Activated CD4-positive, CD25-positive, alpha-beta regulatory T cell (primary cell): ENCODE measurements around the gene EGFR.
A peak's percentile ranks its signal among the peaks of the same experiment; 100 is the strongest.

Source experiments
- DNase-seq, 4 experiments: peaks; one replicate each; lab custom pipeline; 2025; lab: John Stamatoyannopoulos, UW

Gene EGFR

GRCh38 chr7:55249332-55249731 is 230.5 kb downstream of the EGFR start:
- DNase-seq, result no peak

DNA sequence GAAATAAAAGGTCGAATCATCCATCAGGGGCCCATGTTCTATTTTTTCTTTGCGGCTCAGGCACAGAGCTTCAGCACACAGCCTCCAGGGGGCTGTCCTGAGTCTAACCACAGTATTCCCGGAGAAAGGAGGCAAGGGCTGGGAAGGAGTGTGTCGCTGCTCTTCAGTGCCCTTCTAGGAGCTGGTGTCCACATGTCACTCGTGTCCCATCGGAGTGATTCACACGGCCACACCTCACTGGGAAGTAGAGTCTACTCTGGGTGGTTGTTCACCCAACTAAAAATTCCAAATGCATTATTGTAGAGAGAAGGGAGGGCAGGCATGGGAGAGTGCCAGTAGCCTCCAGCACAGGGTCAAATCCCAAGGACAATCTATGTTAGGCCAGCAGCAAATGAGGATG is 231.5 kb downstream of the EGFR start:
- DNase-seq, result no peak

GRCh38 chr7:55251313-55251712 is 232.5 kb downstream of the EGFR start:
- no peak for DNase-seq

DNA sequence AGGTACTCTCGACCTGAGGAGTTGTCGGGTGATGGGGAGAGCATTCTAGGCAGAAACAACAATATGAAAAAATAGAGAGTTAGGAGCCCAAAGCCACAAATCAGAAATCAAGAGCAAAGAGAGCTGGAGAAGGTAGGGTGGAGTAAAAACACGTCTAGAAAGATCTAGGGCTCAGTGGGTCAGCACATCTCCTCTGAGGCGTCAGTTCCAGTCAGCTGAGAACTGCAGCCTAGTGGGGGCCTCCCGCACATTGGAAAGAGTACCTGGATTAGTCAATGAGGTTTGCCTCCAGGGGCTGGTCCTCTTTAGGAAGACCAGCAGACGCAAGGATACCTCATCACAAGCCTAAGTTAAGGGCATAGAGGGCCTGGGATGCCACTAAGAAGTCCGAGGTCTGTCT is 233.1 kb downstream of the EGFR start:
- DNase-seq, result no peak

DNA sequence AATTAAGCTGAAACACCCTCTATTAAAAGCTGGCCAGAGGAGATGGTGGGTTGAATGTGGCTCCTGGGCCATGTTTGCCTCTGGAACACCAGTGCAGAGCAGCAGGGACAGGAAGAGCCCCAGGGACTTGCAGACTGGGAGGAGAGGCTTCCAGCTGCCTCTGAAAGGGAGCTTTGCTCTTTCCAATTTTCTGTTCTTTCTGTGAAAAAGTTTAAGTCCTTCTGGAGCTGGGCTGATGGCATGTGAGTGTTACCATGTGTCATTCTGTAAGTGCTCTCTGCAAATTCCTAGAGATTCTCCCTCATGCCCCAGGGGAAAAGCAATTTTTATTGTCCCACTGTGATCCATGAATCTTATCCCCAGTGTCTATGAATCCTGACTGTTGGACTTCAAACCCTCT is 233.6 kb downstream of the EGFR start:
- DNase-seq, result no peak

DNA sequence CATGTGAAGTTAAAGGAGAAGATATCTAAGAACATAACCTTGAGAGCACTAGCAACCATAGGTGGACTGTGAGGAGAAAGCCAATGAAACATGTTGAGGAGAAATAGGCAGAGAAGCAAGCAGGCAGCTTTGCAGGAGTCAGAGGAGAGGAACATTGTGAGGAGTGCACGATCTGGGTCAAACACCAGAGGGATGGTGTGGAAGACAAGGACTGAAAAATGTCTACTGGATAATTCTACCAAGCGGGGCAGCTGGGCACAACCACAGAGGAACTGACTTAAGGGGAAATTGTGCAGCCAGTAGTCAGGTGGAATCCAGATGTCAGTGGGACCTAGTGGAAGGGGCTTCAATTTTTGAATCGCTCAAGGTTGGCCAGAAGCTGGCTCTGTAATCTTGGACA is 234.4 kb downstream of the EGFR start:
- DNase-seq, result no peak

GRCh38 chr7:55254242-55254595 is 235.4 kb downstream of the EGFR start:
- DNase-seq, result no peak

DNA sequence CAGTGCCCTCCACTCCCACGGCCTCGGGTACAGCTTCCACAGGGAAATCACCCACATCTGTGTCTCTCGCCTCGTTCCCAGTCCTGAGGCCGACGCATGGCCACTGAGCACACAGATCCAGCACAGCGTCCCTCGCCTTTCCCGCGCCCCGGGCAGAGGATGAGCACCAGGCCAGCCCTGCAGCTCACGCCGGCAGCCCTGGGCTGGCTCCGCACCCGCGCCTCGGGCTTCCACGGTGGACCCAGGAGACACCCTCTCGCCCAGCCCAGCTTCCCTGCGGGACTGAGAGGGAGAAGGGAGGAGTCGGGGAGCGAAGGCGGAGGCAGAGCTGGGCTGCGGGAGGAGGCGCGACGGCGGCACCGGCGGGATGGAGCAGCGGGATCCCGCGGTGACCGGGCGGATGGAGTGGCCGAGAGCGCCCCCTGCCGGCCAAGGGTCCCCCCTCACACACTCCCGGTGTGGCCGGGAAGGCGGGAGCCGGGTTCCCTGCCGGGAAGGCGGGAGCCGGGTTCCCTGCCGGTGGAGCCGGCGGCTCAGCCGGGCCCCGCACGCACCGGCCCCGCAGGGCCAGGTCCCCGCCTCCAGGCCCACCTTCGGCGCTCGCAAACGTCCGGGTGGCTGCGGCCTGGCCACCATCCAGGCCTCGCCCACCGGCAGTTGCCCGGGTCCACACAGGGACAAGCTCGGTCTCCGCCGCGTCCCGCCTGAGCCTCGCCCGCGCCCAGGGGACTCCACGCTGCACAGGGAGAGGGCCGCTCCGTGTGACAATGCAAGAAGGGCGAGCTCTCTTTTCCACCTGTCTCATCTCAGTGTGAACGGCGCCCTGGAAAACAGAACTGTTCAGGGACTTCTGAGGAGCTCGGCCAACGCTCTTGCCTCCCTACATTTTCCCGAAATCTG is 236.0 kb downstream of the EGFR start:
- peak; percentile 8 to 54 (median 26) for DNase-seq

DNA sequence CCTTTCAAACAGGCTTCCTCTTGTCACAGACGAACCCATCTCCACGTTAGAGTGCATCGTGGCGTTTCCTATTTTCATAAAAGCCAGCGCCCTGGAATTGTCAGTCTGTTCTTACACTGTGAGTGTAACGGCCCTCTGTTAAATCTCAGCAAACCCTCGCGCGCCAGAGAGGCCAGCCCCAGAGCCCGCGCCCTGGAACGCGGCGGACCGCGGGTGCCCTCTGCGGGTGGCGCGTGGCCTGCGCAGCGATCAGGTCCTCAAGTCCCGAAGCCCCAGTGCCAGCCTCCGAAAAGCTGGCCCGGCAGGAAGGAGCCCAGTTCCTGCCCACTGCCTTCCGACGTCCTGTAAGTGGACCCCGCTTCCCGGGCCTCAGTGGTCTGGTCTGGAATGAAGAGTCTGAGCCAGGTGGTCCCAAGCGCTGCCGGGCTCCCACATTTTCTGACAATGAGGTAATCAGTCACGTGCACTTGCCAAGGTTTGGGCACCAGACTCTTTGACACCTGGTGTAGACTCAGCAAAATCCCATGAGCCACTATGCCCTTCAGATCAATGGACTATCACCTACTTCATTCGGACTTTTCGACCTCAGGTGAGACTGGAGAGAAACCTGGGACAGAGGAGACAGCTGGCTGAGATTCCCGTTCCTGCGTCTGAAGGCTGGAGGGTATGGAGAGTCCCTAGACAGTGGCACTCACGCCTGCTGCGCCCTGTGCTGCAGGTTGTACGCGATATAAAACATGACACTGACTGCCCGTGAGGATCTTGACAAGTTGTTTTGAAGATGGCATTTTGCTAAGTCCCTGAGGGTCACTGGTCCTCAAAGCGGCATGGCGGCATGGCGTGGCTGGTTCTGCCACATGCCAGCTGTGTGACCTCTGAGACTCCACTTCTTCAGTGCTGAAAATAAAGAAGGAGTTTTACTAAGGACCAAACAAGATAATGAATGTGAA is 237.0 kb downstream of the EGFR start:
- DNase-seq, result peak; percentile 16 to 49 (median 28)

GRCh38 chr7:55258631-55259030 is 239.8 kb downstream of the EGFR start:
- no peak for DNase-seq

DNA sequence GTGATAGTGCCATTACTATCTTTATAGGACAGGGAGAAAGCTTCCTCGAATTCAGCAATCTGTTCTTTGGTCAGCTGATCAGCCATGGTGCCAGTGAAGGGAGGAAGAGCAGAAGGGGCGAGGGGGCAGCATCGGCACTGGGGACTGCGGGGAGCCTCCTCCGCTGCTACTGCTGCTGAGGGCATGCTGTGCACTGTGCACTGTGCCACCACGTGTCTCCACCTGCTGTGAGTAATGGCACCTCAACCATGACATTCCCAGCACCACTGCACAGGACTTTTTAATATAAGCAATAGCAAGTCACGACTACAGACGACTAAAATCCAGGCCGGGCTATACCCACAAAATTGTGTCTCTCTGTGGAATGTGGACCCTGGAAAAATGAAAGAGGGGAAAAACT is 241.4 kb downstream of the EGFR start:
- no peak for DNase-seq

- no peak for DNase-seq
Observed at GRCh38 chr7:55260676-55261385, 242.0 kb downstream of the EGFR start.
